Measurements from ENCODE around the gene TMEM271.

DNA sequence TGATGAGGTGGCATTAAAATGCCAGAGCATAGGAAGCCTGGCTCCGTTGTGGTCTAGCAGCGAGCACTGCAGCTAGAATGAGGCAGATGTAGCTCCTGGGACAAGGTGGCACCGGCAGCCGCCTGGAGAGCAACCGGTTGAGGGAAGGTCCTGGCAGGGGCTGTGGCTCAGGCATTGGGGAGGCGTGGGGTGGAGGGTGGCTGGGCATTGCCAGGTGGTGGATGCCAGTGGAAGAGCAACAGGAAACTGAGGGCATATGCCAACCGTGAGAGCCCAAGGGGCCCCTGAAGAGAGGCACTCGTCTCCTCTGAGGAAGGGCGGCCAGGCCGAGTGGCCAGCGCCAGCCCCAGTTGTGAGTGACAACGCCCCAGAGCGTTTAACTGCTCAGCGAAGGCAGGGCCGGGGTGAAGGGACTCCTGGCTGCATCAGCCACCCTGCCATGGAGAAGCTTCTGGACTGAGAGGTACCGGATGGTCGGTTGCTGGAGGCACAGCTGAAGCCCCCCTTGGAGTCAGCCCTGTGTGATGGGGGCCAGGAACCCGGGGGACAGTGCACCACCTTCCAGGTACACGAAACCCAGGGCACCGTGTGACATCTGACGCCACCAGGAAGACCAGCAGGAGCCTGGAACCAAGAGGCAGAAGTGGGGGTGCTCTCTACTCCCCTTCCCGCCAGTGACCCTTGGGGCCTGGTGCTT, 36.1 kb upstream of the TMEM271 start:
- TF ChIP-seq, protein P1, sequence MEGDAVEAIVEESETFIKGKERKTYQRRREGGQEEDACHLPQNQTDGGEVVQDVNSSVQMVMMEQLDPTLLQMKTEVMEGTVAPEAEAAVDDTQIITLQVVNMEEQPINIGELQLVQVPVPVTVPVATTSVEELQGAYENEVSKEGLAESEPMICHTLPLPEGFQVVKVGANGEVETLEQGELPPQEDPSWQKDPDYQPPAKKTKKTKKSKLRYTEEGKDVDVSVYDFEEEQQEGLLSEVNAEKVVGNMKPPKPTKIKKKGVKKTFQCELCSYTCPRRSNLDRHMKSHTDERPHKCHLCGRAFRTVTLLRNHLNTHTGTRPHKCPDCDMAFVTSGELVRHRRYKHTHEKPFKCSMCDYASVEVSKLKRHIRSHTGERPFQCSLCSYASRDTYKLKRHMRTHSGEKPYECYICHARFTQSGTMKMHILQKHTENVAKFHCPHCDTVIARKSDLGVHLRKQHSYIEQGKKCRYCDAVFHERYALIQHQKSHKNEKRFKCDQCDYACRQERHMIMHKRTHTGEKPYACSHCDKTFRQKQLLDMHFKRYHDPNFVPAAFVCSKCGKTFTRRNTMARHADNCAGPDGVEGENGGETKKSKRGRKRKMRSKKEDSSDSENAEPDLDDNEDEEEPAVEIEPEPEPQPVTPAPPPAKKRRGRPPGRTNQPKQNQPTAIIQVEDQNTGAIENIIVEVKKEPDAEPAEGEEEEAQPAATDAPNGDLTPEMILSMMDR (IDR thresholded peaks at IDR 0.05; ENCODE audit: low read length): no peak
- no peak for TF ChIP-seq EZH2 (IDR thresholded peaks at IDR 0.05; ENCODE audit: borderline replicate concordance, low read length)
